ENCODE data around the gene B3GNT9. TPM values are rescaled to one million over a fixed set of nuclear protein-coding genes. Genes with fewer than 3 reads are reported as not detected.
A peak's percentile ranks its signal among the peaks of the same experiment; 100 is the strongest.

Gene B3GNT9
- total and polyA plus RNA-seq, 11 donors: 6.4 to 17.5 (median 11.9) TPM

- intact Hi-C loops (cut with DNase I): loop anchor here in 3 of 10 donors (5.0 to 10.0 kb wide), 3 partner anchors 60 to 87 kb away; partner anchors contain the start of genes CBFB (in 1 of the 3) and NOL3 (in 1 of the 3)
- no peaks in the 10 kb centered on the region for H3K27me3 ChIP-seq
- no peak for ATAC-seq
- WGBS, 4 donors: 84 to 87% (median 86%) methylated on average over 2 of the region's 2 CpGs
- no peaks in the 10 kb centered on the region for H3K9me3 ChIP-seq
- H3K36me3 ChIP-seq: peaks cover 0 to 21% (median 4%) of the 10 kb centered on the region in 9 donors
- TF ChIP-seq POLR2A (IDR thresholded peaks at IDR 0.05): no peak
- TF ChIP-seq, protein P1, sequence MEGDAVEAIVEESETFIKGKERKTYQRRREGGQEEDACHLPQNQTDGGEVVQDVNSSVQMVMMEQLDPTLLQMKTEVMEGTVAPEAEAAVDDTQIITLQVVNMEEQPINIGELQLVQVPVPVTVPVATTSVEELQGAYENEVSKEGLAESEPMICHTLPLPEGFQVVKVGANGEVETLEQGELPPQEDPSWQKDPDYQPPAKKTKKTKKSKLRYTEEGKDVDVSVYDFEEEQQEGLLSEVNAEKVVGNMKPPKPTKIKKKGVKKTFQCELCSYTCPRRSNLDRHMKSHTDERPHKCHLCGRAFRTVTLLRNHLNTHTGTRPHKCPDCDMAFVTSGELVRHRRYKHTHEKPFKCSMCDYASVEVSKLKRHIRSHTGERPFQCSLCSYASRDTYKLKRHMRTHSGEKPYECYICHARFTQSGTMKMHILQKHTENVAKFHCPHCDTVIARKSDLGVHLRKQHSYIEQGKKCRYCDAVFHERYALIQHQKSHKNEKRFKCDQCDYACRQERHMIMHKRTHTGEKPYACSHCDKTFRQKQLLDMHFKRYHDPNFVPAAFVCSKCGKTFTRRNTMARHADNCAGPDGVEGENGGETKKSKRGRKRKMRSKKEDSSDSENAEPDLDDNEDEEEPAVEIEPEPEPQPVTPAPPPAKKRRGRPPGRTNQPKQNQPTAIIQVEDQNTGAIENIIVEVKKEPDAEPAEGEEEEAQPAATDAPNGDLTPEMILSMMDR (IDR thresholded peaks at IDR 0.05): no peak
- no peak overlapping the region for H3K4me3 ChIP-seq
- H3K4me1 ChIP-seq: peaks cover 0 to 59% (median 20%) of the 10 kb centered on the region in 12 donors
- H3K27ac ChIP-seq: no peak overlapping the region
- DNase-seq: no peak
Measured at GRCh38 chr16:67114793-67115192, 36.0 kb downstream of the B3GNT9 start.

DNA sequence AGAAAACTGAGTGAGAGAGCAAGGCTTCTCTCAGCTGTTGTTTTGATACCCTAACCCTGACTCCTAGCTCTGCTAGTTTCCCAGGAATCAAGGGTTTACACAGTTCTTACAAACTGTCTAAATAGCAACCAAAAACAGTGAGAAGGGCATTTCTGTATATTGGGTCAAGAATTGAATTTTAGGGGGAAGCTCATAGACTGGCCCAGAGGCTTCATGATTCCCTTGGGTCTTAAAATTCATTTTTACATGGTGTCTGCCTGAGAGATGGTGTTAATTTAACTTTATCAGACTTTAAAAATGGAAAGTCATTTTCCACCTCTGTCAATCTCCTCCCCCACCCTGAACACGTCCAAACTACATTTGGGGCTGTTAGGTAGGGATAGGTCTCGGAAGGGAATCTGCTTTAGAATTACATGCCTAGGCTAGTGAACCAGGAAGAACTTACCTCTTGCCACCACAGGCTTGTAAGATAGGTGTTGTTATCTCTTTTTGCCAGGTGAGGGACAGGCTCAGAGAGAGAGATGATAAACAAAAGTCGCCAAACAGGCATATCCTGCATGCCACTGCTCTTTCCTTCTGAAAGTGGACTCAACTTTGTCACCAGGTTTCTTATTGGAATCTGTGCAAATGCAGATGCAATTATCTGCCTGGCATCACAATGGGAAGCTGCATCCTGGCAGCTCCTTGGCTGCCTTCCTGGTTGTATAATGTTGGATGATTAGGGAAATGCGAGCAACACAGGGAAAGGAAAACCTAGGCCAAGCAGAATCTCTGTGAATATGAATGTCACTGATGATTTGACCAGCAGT is 38.0 kb downstream of the B3GNT9 start:
- TF ChIP-seq, protein P1 (IDR thresholded peaks at IDR 0.05): no peak
- no peak for TF ChIP-seq POLR2A (IDR thresholded peaks at IDR 0.05)
- H3K4me3 ChIP-seq: no peak overlapping the region
- no peaks in the 10 kb centered on the region for H3K27me3 ChIP-seq
- no peak for ATAC-seq
- intact Hi-C loops (cut with DNase I): loop anchor here in 3 of 10 donors (5.0 to 10.0 kb wide), 3 partner anchors 62 to 85 kb away; partner anchors contain the start of genes CBFB (in 1 of the 3) and NOL3 (in 1 of the 3)
- peaks cover 0 to 15% (median 3%) of the 10 kb centered on the region in 9 donors for H3K36me3 ChIP-seq
- H3K4me1 ChIP-seq: peaks cover 0 to 68% (median 25%) of the 10 kb centered on the region in 12 donors
- H3K9me3 ChIP-seq: no peaks in the 10 kb centered on the region
- H3K27ac ChIP-seq: no peak overlapping the region
- 71 to 77% (median 75%) methylated on average over 4 of the region's 4 CpGs for WGBS, 4 donors
- DNase-seq: no peak

DNA sequence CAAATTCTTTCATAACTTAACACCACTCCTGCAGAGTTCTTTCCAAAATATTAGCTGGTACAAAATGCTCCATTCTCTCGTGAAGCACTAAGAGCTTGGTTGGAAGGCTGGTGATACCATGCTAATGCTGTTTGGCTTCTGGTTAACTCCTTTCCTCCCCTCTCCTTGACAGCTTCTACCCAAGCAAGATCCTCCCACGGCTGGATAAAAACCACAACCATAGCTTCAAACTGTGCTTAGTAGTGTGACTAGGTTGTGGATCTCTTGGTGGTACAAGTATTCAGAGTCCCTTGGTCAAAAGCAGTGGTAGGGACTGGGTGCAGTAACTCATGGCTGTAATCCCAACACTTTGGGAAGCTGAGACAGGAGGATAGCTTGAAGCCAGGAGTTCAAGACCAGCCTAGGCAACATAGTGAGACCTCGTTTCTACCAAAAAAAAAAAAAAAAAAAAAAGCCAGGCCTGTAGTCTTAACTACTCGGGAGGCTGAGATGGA is 38.8 kb downstream of the B3GNT9 start:
- intact Hi-C loops (cut with DNase I): loop anchor here in 3 of 10 donors (5.0 to 10.0 kb wide), 3 partner anchors 63 to 85 kb away; partner anchors contain the start of genes CBFB (in 1 of the 3) and NOL3 (in 1 of the 3)
- H3K27me3 ChIP-seq: no peaks in the 10 kb centered on the region
- DNase-seq (no peak), ATAC-seq (no peak)
- TF ChIP-seq, protein P1 (IDR thresholded peaks at IDR 0.05): no peak
- no peak for TF ChIP-seq POLR2A (IDR thresholded peaks at IDR 0.05)
- peaks cover 0 to 15% (median 3%) of the 10 kb centered on the region in 9 donors for H3K36me3 ChIP-seq
- peak overlapping the region in 1 of 12 donors; percentile 6 for H3K4me3 ChIP-seq
- WGBS, 4 donors: 76 to 83% (median 79%) methylated on average over 4 of the region's 4 CpGs
- no peak overlapping the region for H3K27ac ChIP-seq
- no peaks in the 10 kb centered on the region for H3K9me3 ChIP-seq
- H3K4me1 ChIP-seq: peaks cover 0 to 62% (median 25%) of the 10 kb centered on the region in 12 donors

Measured in heart left ventricle (tissue), 16 donors.